Fibroblast of the aortic adventitia (primary cell): Measurements from ENCODE around the gene SPSB1. TPM values are rescaled to one million over a fixed set of nuclear protein-coding genes. Genes with fewer than 3 reads are reported as not detected.

Experiments used
- DNase-seq: peaks from one replicate; pipeline ENCODE4 v3.0.0-alpha.2; 2010; ENCODE audit warnings: low read depth
- H3K4me3 ChIP-seq: 2 replicates; pipeline ENCODE4 v1.5.1; 2011; ENCODE audit warnings: low read depth, mild to moderate bottlenecking, control low read depth, low read length, moderate library complexity
- CTCF ChIP-seq: IDR thresholded peaks from 2 replicates; pipeline ENCODE4 v1.5.1; 2011; ENCODE audit warnings: mild to moderate bottlenecking, low read length, control low read depth, inconsistent platforms; ENCODE audit not compliant: insufficient read depth
- total RNA-seq: library from RNA; depleted of rRNA; stranded (reverse); fragments of >200 nt; gene quantifications from 2 replicates; pipeline ENCODE4 v1.2.3, GENCODE V29; 2012; ENCODE audit warnings: low replicate concordance

The SPSB1 gene
- total RNA-seq, 1 donor: 37.6 TPM

GRCh38 chr1:9369964-9370788 lies 77.5 kb downstream of the SPSB1 start:
- TF ChIP-seq CTCF: no peak
- no peak for DNase-seq

GRCh38 chr1:9371391-9371935 lies 78.8 kb downstream of the SPSB1 start:
- DNase-seq: peak; percentile 54
- TF ChIP-seq CTCF: no peak
- H3K4me3 ChIP-seq: no peak overlapping the region

More at GRCh38 chr1:9369964-9370788, 77.5 kb downstream of the SPSB1 start:
- no peak overlapping the region for H3K4me3 ChIP-seq

GRCh38 chr1:9371951-9372350 lies 79.3 kb downstream of the SPSB1 start:
- TF ChIP-seq CTCF: no peak
- H3K4me3 ChIP-seq: no peak overlapping the region
- no peak for DNase-seq

- no peak for DNase-seq
- TF ChIP-seq CTCF: no peak
Observed at GRCh38 chr1:9373619-9374018, 80.9 kb downstream of the SPSB1 start.

GRCh38 chr1:9374748-9375341 lies 82.2 kb downstream of the SPSB1 start:
- no peak overlapping the region for H3K4me3 ChIP-seq
- peak; percentile 38 for DNase-seq
- no peak for TF ChIP-seq CTCF

More at GRCh38 chr1:9373619-9374018, 80.9 kb downstream of the SPSB1 start:
- H3K4me3 ChIP-seq: no peak overlapping the region

- no peak for TF ChIP-seq CTCF
- DNase-seq: peak; percentile 55
- H3K4me3 ChIP-seq: no peak overlapping the region
Observed at GRCh38 chr1:9375912-9376311, 83.2 kb downstream of the SPSB1 start.
